ENCODE measurements around the gene VANGL2.

VANGL2 gene

GRCh38 chr1:160427625-160428024, 27.3 kb downstream of the VANGL2 start:
- no peak for DNase-seq (ENCODE audit: low read depth)

DNA sequence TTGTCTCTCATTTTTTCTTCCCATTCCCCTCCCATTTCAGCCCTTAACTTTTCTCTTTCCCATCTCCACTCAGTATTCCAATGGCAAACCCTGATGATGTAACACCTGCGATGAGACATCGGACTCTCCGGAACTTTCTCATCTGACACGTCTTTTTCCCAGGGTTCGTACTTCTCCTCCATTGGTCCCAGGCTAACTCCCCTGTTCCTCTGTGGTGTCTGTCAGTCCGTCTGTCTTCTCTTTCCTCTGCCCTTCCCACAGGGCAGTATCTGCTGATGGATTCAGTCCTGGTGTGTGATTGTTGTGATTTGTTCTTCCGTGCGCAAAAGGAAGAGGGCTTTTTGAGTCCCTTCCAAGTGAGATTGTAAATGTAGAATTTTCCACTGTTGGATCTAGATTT, 27.7 kb downstream of the VANGL2 start:
- no peak for DNase-seq (ENCODE audit: low read depth)

DNA sequence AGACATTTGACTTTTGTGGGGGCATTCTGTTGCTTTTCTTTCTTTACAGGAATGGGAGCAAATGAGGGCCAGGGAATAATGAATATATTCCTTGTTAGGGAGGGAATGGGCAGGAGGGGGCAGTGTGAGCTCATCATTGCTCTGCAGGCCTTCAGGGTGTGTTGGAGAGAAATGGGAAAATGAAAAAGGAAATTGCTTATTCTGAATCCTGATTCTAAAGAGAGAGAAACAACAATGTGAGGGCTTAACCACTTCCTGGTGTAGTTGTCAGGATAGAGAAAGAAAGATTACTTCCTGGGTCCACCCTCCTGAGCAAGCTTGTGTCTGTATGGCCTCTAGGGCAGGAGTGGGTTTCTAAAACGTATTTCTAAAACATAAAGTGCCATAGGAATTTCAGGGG, 28.3 kb downstream of the VANGL2 start:
- DNase-seq (ENCODE audit: low read depth) = no peak

GRCh38 chr1:160429125-160429561, 28.8 kb downstream of the VANGL2 start:
- DNase-seq (ENCODE audit: low read depth) = no peak

DNA sequence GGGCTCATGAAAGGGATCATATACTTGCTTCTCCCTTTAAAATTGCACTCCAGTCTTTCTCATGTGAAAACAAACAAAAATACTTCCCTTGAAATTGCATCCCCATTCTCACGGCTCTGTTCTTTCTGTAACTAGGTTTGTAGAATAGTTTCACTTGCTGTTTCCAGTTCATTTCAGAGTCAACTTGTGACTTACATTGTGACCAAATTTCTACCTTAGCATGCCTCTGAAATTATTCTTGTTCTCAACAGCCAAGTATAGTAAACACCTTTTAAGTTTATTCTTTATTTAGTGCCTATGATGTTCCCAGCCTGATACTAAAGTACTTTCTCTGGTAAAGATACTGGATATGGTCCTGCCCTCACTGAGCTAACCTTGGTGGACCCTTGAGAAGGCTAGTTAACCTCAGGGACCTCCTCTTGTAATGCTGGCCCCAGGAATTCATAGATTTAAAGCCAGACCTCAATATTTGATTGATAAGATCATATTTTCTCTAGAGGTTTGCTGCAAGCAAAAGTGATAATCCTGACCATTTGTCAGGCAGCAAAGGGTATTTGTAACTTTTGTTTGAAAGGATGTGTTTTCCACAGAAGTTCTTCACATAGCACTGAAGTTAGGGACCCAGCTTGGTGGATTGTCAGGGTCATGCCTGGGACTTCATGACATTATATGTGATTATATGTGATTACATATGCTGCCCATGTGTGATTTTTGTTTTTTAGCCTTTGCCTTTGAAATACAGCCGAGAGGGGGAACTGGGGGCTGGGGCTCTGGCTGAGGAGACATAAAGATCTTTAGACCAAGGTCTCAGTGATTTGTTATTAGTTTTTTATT, 29.6 kb downstream of the VANGL2 start:
- no peak for DNase-seq (ENCODE audit: low read depth)

- no peak for DNase-seq (ENCODE audit: low read depth)
These were observed 30.6 kb downstream of the VANGL2 start for GRCh38 chr1:160431006-160431405.

DNA sequence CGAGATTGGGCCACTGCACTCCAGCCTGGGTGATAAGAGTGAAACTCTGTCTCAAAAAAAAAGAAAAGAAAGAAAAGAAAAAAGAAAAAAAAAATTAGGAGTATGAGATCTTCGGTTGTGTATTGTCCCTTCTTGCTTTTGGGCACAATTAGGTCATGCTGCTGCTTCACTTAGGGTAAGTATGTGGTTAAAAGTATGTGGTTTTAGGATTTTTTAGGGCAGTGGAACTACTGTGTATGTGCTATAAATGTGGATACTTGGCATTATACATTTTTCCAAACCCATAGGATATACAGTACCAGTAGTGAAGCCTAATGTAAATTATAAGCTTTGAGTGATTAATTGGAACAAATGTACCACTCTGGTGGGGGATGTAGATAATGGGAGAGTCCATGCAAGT, 31.2 kb downstream of the VANGL2 start:
- no peak for DNase-seq (ENCODE audit: low read depth)

DNA sequence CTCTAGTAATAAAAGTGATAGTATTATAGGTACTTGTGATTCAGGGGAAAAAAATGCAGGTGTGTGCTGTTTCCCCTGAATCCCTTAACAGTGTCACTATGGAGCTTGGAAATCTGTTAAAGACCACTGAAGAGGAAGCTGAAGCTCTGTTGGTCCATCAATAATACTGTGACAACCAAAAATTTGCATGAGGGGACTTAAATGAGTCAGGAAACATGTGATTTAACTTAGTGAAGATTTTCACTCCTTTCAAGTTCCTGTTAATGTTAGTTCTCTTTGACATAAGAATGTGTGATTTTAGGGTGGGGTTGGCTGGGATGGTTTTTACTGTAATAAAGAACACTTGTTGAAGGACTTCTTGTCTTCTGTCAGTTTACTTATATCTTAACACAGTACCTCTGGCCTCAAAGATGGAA, 32.0 kb downstream of the VANGL2 start:
- no peak for DNase-seq (ENCODE audit: low read depth)

DNA sequence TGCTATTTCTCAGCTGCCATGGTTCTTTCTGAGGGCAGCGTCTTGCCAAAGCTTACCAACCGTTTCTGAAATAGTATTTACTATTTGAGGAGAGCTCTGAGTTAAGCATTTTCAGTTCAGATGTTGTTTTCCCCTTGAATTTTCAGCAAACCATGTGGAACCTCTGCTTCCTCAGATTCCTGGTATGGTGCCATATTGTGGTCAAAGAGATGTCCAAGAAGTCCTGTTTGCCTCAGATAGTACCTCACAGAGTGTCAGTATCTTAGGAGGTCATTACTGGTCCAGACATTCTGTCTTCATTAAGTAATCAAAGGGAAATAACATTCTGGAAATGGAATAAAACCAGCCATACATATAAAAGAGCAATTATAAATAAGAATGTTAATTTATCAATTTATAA, 36.6 kb downstream of the VANGL2 start:
- DNase-seq (ENCODE audit: low read depth) = no peak

- no peak for DNase-seq (ENCODE audit: low read depth)
These were observed 37.3 kb downstream of the VANGL2 start for GRCh38 chr1:160437432-160438316.

DNA sequence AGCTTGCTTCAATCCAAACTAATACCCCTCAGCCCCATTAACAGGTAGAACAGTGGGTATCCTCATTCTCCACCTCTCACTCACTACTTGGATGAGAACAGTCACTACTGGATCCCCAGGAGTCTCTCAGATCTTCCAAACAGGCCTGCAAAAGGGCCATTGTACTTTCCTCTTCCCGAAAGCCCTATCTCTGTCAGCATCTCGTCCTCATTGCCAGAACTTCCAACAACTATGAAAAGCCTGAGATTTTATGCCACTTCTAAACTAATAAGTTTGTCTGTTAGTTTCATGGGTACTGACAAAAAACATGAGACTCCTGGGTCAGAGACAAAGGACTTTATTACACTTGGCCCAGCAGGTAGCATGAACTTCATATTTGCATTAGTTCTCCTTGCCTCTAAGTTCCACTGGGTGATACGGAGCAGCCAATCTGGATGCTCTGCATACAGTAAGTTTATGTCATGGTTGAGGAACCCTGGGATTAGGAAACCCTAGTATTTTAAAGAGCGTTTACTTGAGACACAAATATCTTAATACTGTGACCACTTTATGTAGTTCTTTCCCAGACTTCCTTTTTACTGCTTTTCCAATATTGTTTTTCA, 38.1 kb downstream of the VANGL2 start:
- no peak for DNase-seq (ENCODE audit: low read depth)

DNA sequence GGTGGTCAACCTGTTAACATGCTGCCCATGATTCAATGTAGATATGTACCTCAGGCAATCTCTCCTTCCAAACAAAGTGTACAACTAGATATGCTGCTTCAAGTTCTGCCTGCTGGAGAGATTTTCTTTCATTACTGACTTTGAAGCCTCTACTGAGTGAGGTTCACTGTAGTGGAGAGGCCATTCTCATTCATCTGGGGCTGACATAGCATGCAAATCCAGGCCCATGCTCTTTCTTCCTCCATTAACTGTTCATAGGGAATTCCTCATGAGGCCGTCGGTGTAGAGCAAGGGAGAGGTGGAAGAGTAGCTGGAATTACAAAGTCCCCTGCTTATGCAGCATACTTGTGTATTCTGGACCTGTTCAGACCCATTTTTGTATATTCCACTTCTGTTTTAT, 38.6 kb downstream of the VANGL2 start:
- no peak for DNase-seq (ENCODE audit: low read depth)

GRCh38 chr1:160439718-160440117, 39.4 kb downstream of the VANGL2 start:
- DNase-seq (ENCODE audit: low read depth) = no peak

DNA sequence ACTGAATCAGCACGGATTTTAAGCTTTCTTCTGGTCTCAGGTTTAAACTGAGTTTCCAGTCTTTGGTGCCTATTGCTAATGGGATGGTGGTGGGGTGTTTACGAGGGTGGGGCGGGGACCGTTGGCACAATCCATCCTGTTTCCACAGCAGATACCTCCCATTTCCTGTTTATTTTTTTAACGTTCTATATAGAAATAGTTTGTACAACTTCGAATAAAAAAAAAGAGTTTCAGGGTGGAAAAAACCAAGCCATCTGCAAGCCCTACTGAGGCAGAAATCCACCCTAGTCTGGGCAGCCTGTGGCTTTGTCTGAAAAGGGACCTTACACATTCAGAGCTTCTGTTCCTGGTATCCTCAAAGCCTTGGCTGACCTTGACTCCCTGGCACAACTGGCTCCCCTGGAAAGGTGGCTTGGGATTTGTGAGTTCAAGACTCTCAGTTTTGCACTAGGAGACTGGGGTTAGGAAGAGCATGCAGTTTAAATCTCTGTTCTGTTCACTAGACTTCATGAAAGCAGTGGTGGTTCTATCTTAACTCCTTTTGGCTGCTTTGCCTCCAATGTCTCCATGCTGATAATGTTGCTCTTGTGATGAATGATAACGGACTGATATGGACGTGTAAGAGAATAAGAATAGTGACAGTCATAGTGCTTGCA, 46.7 kb downstream of the VANGL2 start:
- no peak for DNase-seq (ENCODE audit: low read depth)

- no peak for DNase-seq (ENCODE audit: low read depth)
These were observed 49.1 kb downstream of the VANGL2 start for GRCh38 chr1:160449494-160449893.

DNA sequence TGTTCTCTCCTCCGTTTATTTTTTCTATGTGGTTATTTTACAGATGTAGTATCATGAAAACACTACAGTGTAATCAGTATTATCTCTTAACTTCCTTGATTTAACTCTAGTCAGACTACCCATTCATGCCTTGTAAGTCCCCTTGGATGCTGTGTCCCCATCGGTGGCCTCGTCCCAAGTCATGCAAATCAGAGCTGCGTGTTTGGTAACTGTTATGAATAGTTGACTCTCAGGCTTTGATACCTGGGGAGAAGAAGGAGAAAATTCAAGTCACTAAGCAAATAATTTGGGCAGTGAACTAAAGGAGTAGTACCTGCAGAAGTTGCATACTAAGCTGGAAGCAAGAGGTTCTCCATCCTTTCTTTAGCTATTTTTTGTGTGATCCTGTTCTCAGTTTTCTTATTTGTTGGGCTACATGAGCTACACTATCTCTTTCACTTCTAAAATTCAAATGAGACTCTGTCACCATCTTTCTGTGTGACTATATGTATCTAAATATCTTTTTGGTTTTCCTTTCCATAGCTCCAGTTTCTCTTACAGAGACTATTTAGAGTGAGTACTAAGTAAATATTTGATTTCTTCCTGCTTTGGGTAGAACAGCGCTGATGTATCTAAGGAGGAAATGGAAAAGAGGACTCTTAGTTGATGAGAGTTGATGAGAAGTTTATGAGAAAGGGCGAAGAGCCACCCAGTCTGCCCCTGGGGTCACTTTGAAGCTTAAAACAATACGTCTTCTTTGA, 50.9 kb downstream of the VANGL2 start:
- no peak for DNase-seq (ENCODE audit: low read depth)

DNA sequence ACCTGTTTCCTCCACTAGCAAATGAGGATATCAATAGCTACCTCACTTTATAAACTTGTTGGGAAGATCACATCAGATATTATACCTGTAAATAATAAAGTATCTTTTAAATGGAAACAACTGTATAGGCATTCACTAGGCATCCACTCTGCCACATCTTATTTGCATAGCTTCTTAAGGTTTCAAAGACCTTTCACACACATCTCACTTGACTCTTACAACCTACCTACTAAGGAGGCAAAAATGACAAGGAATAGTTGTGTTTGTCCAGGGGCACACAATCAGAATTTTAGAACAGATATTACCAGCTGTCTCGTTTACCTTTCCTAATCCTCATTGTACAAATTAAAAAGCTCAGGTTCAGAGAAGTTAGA, 51.5 kb downstream of the VANGL2 start:
- no peak for DNase-seq (ENCODE audit: low read depth)

DNA sequence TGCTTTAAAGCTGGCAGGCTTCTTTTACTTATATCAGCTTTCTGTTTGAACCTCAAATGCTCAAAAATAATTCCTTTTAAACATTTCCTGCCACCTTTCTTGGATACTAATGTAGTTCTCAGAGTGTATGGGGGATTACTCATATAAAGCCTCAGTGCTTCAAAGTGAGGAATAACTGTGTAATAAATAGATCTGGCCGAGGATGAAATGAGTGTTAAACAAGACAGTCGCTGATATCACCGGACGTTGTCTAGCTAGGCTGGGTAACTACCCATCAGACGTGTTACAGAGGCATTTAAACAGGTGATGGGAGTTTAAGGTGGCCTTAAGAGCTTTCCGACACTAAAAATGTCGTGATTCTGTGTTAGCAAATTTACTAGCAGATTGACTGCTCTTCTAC, 53.1 kb downstream of the VANGL2 start:
- DNase-seq (ENCODE audit: low read depth) = no peak

DNA sequence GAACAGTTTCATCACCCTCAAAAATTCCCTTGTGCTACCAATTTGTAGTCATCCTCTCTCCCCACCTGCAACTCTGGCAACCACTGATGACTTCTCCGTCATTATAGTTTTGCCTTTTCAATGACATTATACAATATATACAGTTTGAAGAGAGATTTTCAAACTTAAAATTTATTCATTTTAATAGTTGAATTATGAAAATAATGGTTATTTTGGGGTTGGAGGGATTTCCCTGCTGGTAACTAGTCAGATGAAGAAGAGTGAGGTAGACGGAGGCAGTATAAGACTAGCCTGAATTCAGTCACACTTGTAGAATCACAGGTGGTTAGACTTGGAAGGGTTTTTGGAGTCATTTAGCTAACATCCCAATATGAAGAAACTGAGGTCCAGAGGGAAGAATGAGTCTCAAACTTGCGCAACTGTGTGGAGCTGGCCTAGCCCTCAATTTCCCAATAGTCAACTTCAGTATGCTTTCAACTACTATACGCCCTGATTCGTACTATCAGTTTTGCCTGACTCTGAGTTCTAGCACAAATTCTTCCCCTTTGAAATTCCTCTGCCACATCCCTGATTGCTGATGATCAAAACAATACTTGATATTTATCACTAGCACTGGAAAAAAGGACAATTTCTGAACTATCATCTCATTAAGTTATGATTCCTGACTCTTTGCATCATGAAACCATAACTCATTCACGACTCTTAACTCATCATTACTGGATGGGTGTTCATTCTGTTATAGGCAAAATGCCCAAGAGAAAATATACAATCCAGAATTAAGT, 54.2 kb downstream of the VANGL2 start:
- no peak for DNase-seq (ENCODE audit: low read depth)

DNA sequence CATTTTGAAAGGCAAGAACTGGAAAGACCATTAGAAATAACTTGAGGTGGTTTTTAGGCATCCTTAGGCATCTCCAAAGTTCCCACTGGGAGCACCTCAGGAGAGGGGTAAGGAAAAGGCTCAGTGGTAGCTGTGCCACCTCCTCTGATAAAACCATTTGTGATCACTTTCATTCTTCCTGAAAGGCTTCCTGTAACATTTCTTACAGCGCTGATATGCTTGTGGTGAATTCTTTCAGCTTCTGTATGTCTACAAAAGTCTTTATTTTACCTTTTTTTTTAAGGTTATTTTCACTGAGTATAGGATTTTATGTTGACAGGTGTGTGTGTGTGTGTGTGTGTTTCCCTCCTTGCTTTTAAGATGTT, 54.8 kb downstream of the VANGL2 start:
- DNase-seq (ENCODE audit: low read depth) = no peak

- no peak for DNase-seq (ENCODE audit: low read depth)
These were observed 58.7 kb downstream of the VANGL2 start for GRCh38 chr1:160459056-160459455.

Measured in stimulated activated CD8-positive, alpha-beta memory T cell treated with anti-CD3 and anti-CD28 coated beads, Interleukin-12 subunit alpha, Interleukin-12 subunit beta, amount 100 ng/mL, for 4 hours (primary cell).